ENCODE results near the gene SIPA1L3.

Gene SIPA1L3

DNA sequence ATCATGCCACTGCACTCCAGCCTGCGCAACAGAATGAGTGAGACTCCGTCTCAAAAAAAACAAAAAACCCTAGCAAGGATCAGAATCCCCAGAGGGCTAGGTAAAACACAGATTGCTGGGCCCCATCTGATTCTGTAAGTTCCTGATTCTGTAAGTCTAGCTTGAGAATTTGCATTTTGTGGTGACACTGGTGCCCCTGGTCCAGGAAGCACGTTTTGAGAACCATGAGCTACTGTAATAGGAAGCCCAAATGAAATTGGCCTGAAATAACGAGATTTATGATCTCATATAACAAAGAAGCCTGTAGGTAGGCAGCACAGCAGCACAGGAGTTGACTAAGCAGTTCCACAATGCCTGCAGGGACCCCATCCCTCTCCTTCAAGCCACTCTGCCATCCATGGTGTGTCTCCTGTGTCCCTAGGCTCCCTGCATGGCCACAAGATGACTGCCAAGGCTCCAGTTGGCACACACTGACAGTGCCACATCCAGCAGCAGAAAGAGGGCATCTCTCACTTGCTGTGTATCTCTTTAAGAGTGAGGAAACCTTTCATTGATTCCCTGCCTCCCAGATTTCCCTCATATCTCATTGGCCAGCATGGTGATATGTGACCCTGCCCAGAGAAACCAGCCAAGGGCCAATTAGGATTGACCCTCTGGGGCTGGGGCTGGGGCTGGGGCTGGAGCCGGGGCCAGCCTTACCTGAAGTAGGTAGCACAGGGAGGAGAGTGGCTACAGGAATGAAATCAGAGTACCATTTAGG lies 21.7 kb downstream of the SIPA1L3 start:
- peaks cover 68% of the 10 kb centered on the region for H3F3A ChIP-seq (ENCODE audit: insufficient read depth)
- no peak overlapping the region for H2AFZ ChIP-seq (ENCODE audit: low read depth, low read length, severe bottlenecking)
- no peaks in the 10 kb centered on the region for H3K27me3 ChIP-seq (ENCODE audit: low read length)
- peak overlapping the region; percentile 65 for H3K9ac ChIP-seq (ENCODE audit: low read length)
- peaks cover 86% of the 10 kb centered on the region for H3K79me2 ChIP-seq (ENCODE audit: insufficient read depth, low read length)
- no peaks in the 10 kb centered on the region for H3K9me2 ChIP-seq (replicated peaks; ENCODE audit: insufficient read depth, low read length)
- H4K20me1 ChIP-seq (ENCODE audit: low read depth, low read length) = no peaks in the 10 kb centered on the region
- peak overlapping the region; percentile 97 for H3K27ac ChIP-seq (ENCODE audit: low read depth, low read length)
- TF ChIP-seq, protein P1, sequence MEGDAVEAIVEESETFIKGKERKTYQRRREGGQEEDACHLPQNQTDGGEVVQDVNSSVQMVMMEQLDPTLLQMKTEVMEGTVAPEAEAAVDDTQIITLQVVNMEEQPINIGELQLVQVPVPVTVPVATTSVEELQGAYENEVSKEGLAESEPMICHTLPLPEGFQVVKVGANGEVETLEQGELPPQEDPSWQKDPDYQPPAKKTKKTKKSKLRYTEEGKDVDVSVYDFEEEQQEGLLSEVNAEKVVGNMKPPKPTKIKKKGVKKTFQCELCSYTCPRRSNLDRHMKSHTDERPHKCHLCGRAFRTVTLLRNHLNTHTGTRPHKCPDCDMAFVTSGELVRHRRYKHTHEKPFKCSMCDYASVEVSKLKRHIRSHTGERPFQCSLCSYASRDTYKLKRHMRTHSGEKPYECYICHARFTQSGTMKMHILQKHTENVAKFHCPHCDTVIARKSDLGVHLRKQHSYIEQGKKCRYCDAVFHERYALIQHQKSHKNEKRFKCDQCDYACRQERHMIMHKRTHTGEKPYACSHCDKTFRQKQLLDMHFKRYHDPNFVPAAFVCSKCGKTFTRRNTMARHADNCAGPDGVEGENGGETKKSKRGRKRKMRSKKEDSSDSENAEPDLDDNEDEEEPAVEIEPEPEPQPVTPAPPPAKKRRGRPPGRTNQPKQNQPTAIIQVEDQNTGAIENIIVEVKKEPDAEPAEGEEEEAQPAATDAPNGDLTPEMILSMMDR (IDR thresholded peaks at IDR 0.05; ENCODE audit: insufficient read depth, low read length, poor library complexity, severe bottlenecking) = no peak
- TF ChIP-seq EZH2phosphoT487 (conservative IDR thresholded peaks at IDR 0.05; ENCODE audit: low read length) = no peak
- peak overlapping the region; percentile 80 for H3K4me2 ChIP-seq (ENCODE audit: low read depth, low read length, poor library complexity, severe bottlenecking)
- H3K9me3 ChIP-seq (ENCODE audit: insufficient read depth, low read length) = no peaks in the 10 kb centered on the region
- peak overlapping the region; percentile 23 for H3K4me3 ChIP-seq (ENCODE audit: insufficient read depth, low read length, poor library complexity, severe bottlenecking)
- H3K36me3 ChIP-seq (ENCODE audit: low read length) = 0 out of 2 replicates have a peak, but pooled peaks cover 3% of the 10 kb centered on the region

DNA sequence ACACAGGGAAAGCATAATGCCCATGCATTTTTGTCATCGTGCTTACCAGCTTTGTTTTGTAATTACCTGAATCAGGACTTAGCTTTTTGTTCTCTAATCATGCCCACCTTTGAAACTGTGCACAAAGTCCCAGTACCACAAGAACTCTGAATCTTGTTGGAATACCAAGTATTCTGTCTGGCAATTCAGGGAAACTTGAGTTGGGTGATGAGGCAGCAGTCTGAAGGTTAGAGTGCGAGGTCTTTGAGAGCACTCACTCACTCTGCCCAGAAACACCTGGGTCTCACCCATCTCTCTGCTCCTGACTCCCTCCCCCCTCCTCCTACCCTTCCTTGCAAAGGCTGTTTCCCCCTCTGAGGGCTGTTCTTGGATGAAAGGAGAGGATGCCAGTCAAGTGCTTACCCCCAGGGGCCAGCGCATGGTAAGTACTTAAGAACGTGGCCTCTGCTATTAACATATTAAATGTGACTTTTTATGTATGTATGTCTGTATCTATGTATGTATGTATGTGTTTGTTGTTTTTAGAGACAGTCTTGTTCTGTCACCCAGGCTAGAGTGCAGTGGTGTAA lies 22.4 kb downstream of the SIPA1L3 start:
- Histone ChIP-seq H2AFZ (ENCODE audit: low read depth, low read length, severe bottlenecking) (no peak overlapping the region), H3K9ac (ENCODE audit: low read length) (peak overlapping the region; percentile 65), H3K36me3 (ENCODE audit: low read length) (peaks cover 10% of the 10 kb centered on the region; the same call in 1 of the 2 replicates), H3K4me3 (ENCODE audit: insufficient read depth, low read length, poor library complexity, severe bottlenecking) (peak overlapping the region; percentile 23), H3K27ac (ENCODE audit: low read depth, low read length) (peak overlapping the region; percentile 97), H3K9me2 (replicated peaks; ENCODE audit: insufficient read depth, low read length) (no peaks in the 10 kb centered on the region), H3K79me2 (ENCODE audit: insufficient read depth, low read length) (peaks cover 86% of the 10 kb centered on the region), H3K27me3 (ENCODE audit: low read length) (no peaks in the 10 kb centered on the region), H3K4me2 (ENCODE audit: low read depth, low read length, poor library complexity, severe bottlenecking) (peak overlapping the region; percentile 80), H3F3A (ENCODE audit: insufficient read depth) (peaks cover 62% of the 10 kb centered on the region), H3K9me3 (ENCODE audit: insufficient read depth, low read length) (no peaks in the 10 kb centered on the region), H4K20me1 (ENCODE audit: low read depth, low read length) (no peaks in the 10 kb centered on the region)
- TF ChIP-seq, protein P1 (IDR thresholded peaks at IDR 0.05; ENCODE audit: insufficient read depth, low read length, poor library complexity, severe bottlenecking) = no peak
- no peak for TF ChIP-seq EZH2phosphoT487 (conservative IDR thresholded peaks at IDR 0.05; ENCODE audit: low read length)

DNA sequence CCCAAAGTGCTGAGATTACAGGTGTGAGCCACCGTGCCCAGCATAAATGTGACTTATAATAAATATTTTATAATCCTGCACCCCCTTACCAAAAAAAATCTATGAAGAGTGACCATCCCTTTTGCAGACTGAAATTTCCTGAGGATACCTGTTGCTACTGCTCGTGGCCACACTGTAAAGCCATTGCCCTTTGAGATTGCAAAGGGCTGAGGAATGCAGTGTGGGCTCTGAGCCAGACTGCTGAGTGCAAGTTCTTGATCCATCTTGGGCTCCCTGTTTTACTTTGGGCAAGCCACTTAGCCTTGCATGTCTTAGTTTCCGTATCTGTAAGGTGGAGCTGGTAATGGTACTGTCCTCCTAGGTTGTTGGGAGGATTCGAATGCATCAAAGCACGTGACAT lies 23.4 kb downstream of the SIPA1L3 start:
- Histone ChIP-seq H3K79me2 (ENCODE audit: insufficient read depth, low read length) (peaks cover 86% of the 10 kb centered on the region), H3K36me3 (ENCODE audit: low read length) (peaks cover 20% of the 10 kb centered on the region)

More for the DNA sequence above, 23.4 kb downstream of the SIPA1L3 start:
- H4K20me1 ChIP-seq (ENCODE audit: low read depth, low read length) = no peaks in the 10 kb centered on the region
- H2AFZ ChIP-seq (ENCODE audit: low read depth, low read length, severe bottlenecking) = no peak overlapping the region
- H3K27ac ChIP-seq (ENCODE audit: low read depth, low read length) = peak overlapping the region; percentile 90
- H3K27me3 ChIP-seq (ENCODE audit: low read length) = no peaks in the 10 kb centered on the region
- TF ChIP-seq EZH2phosphoT487 (conservative IDR thresholded peaks at IDR 0.05; ENCODE audit: low read length) = no peak
- TF ChIP-seq, protein P1 (IDR thresholded peaks at IDR 0.05; ENCODE audit: insufficient read depth, low read length, poor library complexity, severe bottlenecking) = no peak
- no peak overlapping the region for H3K9ac ChIP-seq (ENCODE audit: low read length)
- H3F3A ChIP-seq (ENCODE audit: insufficient read depth) = peaks cover 53% of the 10 kb centered on the region
- H3K4me3 ChIP-seq (ENCODE audit: insufficient read depth, low read length, poor library complexity, severe bottlenecking) = no peak overlapping the region
- no peaks in the 10 kb centered on the region for H3K9me2 ChIP-seq (replicated peaks; ENCODE audit: insufficient read depth, low read length)
- H3K4me2 ChIP-seq (ENCODE audit: low read depth, low read length, poor library complexity, severe bottlenecking) = no peak overlapping the region
- H3K9me3 ChIP-seq (ENCODE audit: insufficient read depth, low read length) = peaks cover 4% of the 10 kb centered on the region; the same call in 1 of the 2 replicates

Measured in SU-DHL-6 (cell line).